Smooth muscle cell (in vitro differentiated cells): ENCODE results near the gene FAM25A. TPM values are rescaled to one million over a fixed set of nuclear protein-coding genes. Genes with fewer than 3 reads are reported as not detected.
"Not testable (repeated sequence)": the region's sequence is repeated elsewhere in the genome, so short reads cannot be mapped to it uniquely, and the experiment has no call there.

Experiments
- DNase-seq: peaks from one replicate; lab custom pipeline; 2025; ENCODE audit not compliant: unreplicated experiment; lab: John Stamatoyannopoulos, UW
- H2AFZ ChIP-seq: fragments of 200-600 bp; sonication (generic); 2 replicates; pipeline ENCODE4 v1.6.0; 2016; ENCODE audit warnings: antibody characterized with exemption, low read depth, mild to moderate bottlenecking
- H3F3A ChIP-seq: fragments of 200-600 bp; sonication (generic); 2 replicates; pipeline ENCODE4 v1.6.0; 2017; ENCODE audit warnings: antibody characterized with exemption, low read depth
- H3K27ac ChIP-seq: fragments of 200-600 bp; sonication (generic); 2 replicates; pipeline ENCODE4 v1.5.1; 2016; ENCODE audit warnings: low read depth, mild to moderate bottlenecking
- H3K27me3 ChIP-seq: fragments of 200-600 bp; sonication (generic); 2 replicates; pipeline ENCODE4 v1.6.1; 2016; ENCODE audit warnings: low read depth, mild to moderate bottlenecking
- H3K36me3 ChIP-seq: fragments of 200-600 bp; sonication (generic); 2 replicates; pipeline ENCODE4 v1.5.1; 2016; ENCODE audit warnings: low read depth
- H3K4me1 ChIP-seq: fragments of 200-600 bp; sonication (generic); 2 replicates; pipeline ENCODE4 v1.5.1; 2016; ENCODE audit warnings: low read depth
- H3K4me2 ChIP-seq: fragments of 200-600 bp; sonication (generic); 2 replicates; pipeline ENCODE4 v1.6.0; 2016; ENCODE audit warnings: mild to moderate bottlenecking
- H3K4me3 ChIP-seq: fragments of 200-600 bp; sonication (generic); 2 replicates; pipeline ENCODE4 v1.5.1; 2016; ENCODE audit warnings: mild to moderate bottlenecking
- H3K79me2 ChIP-seq: fragments of 200-600 bp; sonication (generic); 2 replicates; pipeline ENCODE4 v1.6.0; 2016; ENCODE audit warnings: low read depth, mild to moderate bottlenecking
- H3K9ac ChIP-seq: fragments of 200-600 bp; sonication (generic); 2 replicates; pipeline ENCODE4 v1.6.0; 2016; ENCODE audit warnings: low read depth
- H3K9me3 ChIP-seq: fragments of 200-600 bp; sonication (generic); replicated peaks from 2 replicates; pipeline ENCODE4 v1.5.1; 2016; ENCODE audit warnings: low read depth
- H4K20me1 ChIP-seq: fragments of 200-600 bp; sonication (generic); 2 replicates; pipeline ENCODE4 v1.6.0; 2016; ENCODE audit warnings: low read depth
- WGBS: methylation state at CpG from one replicate; pipeline ENCODE4 v1.1.7; 2016; ENCODE audit warnings: low lambda C conversion rate; 5-methylcytosine and 5-hydroxymethylcytosine counted together
- polyA plus RNA-seq: library from polyadenylated mRNA; unstranded; fragments of >200 nt; fragmentation: Nextera tagmentation; extraction: Ambion mirVana; gene quantifications from 2 replicates; pipeline ENCODE4 v1.2.1, GENCODE V29; 2016
- total RNA-seq: library from RNA; depleted of rRNA; stranded (reverse); fragments of >200 nt; gene quantifications from 2 replicates; pipeline ENCODE4 v1.2.3, GENCODE V29; 2014
- TF ChIP-seq, protein P1 (sequence below): fragments of 200-600 bp; sonication (generic); IDR thresholded peaks from 2 replicates; pipeline ENCODE4 v1.5.1; 2017; ENCODE audit warnings: borderline replicate concordance, mild to moderate bottlenecking, antibody characterized with exemption; ENCODE audit not compliant: insufficient read depth, poor library complexity, severe bottlenecking

Gene FAM25A
- total and polyA plus RNA-seq, 2 experiments from 2014 or later, result 7.0 TPM; not detected in 1

DNA sequence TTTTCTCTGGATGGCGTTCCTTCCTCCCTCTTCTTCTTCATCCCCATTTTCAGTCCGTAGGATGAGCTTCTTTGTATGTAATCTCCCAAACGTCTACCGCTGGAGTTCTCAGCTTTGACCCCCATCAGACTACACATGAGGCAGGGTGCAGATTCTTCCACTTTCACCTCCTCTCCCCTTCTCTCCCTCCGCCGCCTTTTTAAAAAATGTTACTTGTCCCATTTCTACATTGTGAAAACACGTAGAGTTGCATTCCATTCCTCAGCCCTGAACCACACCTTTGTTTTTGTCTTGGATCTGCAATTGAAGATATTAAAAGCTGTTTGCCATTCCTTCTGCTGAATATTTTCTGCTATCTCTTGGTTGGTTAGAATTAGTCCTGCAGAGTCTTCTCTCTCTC, 45.6 kb upstream of the FAM25A start:
- peaks cover 26% of the 10 kb centered on the region for H3K4me1 ChIP-seq
- peaks cover 12% of the 10 kb centered on the region for H3F3A ChIP-seq
- no peaks in the 10 kb centered on the region for H3K79me2 ChIP-seq
- 78% methylated on average over 7 of the region's 7 CpGs for WGBS
- H3K4me2 ChIP-seq, result no peak overlapping the region
- DNase-seq, result no peak
- H3K9me3 ChIP-seq, result no peaks in the 10 kb centered on the region
- no peak overlapping the region for H3K27ac ChIP-seq
- no peak overlapping the region for H3K4me3 ChIP-seq
- no peaks in the 10 kb centered on the region for H3K36me3 ChIP-seq
- H3K9ac ChIP-seq, result no peak overlapping the region
- no peaks in the 10 kb centered on the region for H4K20me1 ChIP-seq
- H2AFZ ChIP-seq, result no peak overlapping the region
- TF ChIP-seq, protein P1, sequence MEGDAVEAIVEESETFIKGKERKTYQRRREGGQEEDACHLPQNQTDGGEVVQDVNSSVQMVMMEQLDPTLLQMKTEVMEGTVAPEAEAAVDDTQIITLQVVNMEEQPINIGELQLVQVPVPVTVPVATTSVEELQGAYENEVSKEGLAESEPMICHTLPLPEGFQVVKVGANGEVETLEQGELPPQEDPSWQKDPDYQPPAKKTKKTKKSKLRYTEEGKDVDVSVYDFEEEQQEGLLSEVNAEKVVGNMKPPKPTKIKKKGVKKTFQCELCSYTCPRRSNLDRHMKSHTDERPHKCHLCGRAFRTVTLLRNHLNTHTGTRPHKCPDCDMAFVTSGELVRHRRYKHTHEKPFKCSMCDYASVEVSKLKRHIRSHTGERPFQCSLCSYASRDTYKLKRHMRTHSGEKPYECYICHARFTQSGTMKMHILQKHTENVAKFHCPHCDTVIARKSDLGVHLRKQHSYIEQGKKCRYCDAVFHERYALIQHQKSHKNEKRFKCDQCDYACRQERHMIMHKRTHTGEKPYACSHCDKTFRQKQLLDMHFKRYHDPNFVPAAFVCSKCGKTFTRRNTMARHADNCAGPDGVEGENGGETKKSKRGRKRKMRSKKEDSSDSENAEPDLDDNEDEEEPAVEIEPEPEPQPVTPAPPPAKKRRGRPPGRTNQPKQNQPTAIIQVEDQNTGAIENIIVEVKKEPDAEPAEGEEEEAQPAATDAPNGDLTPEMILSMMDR, result no peak
- H3K27me3 ChIP-seq, result no peaks in the 10 kb centered on the region

DNA sequence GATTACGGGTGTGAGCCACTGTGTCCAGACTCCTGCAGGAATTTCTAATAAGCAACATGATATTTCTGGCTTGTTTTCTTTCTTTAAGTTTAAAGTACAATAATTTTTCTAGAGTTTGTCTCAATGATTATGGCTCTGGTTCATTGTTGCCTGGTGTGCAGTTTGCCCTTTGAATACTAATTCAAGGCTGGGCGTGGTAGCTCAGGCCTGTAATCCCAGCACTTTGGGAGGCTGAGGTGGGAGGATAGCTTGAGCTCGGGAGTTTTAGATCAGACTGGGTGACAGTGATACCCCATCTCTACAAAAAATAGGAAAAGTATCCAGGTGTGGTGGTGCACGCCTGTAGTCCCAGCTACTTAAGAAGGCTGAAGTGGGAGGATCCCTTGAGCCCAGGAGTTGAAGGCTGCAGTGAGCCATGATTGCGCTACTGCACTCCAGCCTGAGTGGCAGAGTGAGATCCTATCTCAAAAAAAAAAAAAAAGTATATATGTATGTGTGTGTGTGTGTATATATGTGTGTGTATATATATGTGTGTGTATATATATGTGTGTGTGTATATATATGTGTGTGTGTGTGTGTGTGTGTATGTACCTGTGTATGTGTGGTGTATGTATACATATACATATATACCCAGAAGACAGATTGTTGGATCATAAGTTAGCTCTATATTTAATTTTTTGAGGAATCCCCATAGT, 43.6 kb upstream of the FAM25A start:
- Histone ChIP-seq H3F3A (peaks cover 20% of the 10 kb centered on the region), H3K9me3 (no peaks in the 10 kb centered on the region), H3K79me2 (no peaks in the 10 kb centered on the region), H4K20me1 (no peaks in the 10 kb centered on the region), H3K9ac (no peak overlapping the region), H3K4me2 (no peak overlapping the region), H2AFZ (no peak overlapping the region), H3K27ac (no peak overlapping the region), H3K36me3 (no peaks in the 10 kb centered on the region), H3K27me3 (no peaks in the 10 kb centered on the region), H3K4me3 (no peak overlapping the region), H3K4me1 (peaks cover 10% of the 10 kb centered on the region)
- no peak for DNase-seq
- WGBS, result 95% methylated on average over 5 of the region's 5 CpGs
- TF ChIP-seq, protein P1, result no peak

DNA sequence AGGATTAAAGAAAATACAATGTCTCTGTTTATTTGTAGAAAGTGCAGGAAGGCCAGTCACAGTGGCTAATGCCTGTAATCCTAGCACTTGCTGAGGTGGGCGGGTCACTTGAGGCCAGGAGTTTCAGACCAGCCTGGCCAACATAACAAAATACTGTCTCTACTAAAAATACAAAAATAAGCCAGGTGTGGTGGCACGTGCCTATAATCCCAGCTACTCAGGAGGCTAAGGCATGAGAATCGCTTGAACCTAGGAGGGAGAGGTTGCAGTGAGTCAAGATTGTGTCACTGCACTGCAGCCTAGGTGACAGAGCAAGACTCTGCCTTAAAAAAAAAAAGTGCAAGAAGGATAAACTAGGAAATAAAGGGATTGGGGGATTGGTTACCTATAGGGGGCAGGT, 41.6 kb upstream of the FAM25A start:
- not testable (repeated sequence) for H3K4me2 ChIP-seq, H3K27ac ChIP-seq, H3K4me1 ChIP-seq, DNase-seq, H3K9ac ChIP-seq, H4K20me1 ChIP-seq, H3K4me3 ChIP-seq, H3K79me2 ChIP-seq, H3K27me3 ChIP-seq, H2AFZ ChIP-seq, H3K9me3 ChIP-seq, H3K36me3 ChIP-seq
- WGBS, result 62% methylated on average over 3 of the region's 3 CpGs
- peaks cover 13% of the 10 kb centered on the region for H3F3A ChIP-seq

DNA sequence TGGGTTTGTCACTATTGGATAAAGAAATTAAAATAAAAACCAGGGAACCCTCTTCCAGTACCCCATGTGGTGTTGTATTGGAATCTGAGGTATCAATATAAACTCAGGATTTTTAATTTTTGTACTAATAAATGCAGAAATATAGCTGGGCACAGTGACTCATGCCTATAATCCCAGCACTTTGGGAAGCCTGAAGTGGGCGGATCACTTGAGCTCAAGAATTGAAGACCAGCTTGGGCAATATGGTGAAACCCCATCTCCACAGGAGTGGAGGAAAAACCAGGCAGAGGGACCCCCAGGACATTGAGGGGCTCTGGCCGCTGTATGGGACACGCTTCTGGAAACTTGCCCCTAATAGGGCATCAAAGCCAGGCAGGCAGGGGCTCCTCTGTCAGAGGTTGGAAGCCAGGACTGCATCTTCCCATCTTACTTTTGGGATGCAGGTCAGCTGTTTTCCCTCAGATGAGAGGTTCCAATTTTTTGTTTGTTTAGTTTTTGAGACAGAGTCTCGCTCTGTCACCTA, 40.7 kb upstream of the FAM25A start:
- no peak for DNase-seq

More for the DNA sequence above, 40.7 kb upstream of the FAM25A start:
- no peaks in the 10 kb centered on the region for H3K79me2 ChIP-seq
- no peaks in the 10 kb centered on the region for H3K27me3 ChIP-seq
- H3K4me1 ChIP-seq, result peaks cover 4% of the 10 kb centered on the region
- WGBS, result 83% methylated on average over 4 of the region's 4 CpGs
- H2AFZ ChIP-seq, result no peak overlapping the region
- TF ChIP-seq, protein P1, result no peak
- H3K27ac ChIP-seq, result peak overlapping the region; percentile 31
- peak overlapping the region; percentile 67 for H3K4me2 ChIP-seq
- H3K9ac ChIP-seq, result no peak overlapping the region
- H3K9me3 ChIP-seq, result no peaks in the 10 kb centered on the region
- no peaks in the 10 kb centered on the region for H3K36me3 ChIP-seq
- peaks cover 13% of the 10 kb centered on the region for H3F3A ChIP-seq
- H3K4me3 ChIP-seq, result no peak overlapping the region
- H4K20me1 ChIP-seq, result no peaks in the 10 kb centered on the region
